Retinal pigment epithelial cell (primary cell): ENCODE measurements around the gene RPTOR.
"Not testable (repeated sequence)": the region's sequence is repeated elsewhere in the genome, so short reads cannot be mapped to it uniquely, and the experiment has no call there.

ENCODE experiments used
- DNase-seq: peaks from one replicate; pipeline ENCODE4 v3.0.0-alpha.2; 2010; ENCODE audit warnings: low read depth
- H3K4me3 ChIP-seq: 2 replicates; pipeline ENCODE4 v1.5.1; 2011; ENCODE audit warnings: mild to moderate bottlenecking, low read length, control low read depth, moderate library complexity
- TF ChIP-seq, protein P1 (sequence below): conservative IDR thresholded peaks from 2 replicates; pipeline ENCODE4 v1.5.1; 2011; ENCODE audit warnings: low read depth, low read length, control low read depth, inconsistent platforms

Gene RPTOR

GRCh38 chr17:80761110-80761871 is 216.7 kb downstream of the RPTOR start:
- TF ChIP-seq, protein P1, sequence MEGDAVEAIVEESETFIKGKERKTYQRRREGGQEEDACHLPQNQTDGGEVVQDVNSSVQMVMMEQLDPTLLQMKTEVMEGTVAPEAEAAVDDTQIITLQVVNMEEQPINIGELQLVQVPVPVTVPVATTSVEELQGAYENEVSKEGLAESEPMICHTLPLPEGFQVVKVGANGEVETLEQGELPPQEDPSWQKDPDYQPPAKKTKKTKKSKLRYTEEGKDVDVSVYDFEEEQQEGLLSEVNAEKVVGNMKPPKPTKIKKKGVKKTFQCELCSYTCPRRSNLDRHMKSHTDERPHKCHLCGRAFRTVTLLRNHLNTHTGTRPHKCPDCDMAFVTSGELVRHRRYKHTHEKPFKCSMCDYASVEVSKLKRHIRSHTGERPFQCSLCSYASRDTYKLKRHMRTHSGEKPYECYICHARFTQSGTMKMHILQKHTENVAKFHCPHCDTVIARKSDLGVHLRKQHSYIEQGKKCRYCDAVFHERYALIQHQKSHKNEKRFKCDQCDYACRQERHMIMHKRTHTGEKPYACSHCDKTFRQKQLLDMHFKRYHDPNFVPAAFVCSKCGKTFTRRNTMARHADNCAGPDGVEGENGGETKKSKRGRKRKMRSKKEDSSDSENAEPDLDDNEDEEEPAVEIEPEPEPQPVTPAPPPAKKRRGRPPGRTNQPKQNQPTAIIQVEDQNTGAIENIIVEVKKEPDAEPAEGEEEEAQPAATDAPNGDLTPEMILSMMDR, result no peak
- no peak overlapping the region for H3K4me3 ChIP-seq
- no peak for DNase-seq

DNA sequence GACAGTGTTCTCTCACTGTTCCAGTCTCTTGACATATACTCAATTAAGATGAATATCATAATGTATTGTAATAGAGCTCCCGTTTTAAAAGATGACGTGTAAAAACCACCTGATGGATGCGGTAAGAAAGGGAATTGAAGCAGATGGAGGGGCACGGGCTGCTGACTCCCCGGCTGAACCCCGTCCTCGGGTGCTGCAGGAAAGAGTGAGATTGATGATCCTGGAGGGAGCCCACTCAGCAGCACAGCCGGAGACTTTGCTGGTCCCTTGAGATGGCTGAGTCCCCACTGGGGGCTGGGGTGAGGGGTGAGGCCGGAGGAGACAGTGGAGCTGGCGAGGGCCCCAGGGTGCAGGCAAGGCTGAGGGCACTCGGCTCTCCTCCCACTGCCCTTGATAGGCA is 217.4 kb downstream of the RPTOR start:
- TF ChIP-seq, protein P1, result no peak
- no peak overlapping the region for H3K4me3 ChIP-seq
- DNase-seq, result no peak

- TF ChIP-seq, protein P1, result no peak
- no peak for DNase-seq
- H3K4me3 ChIP-seq, result no peak overlapping the region
Measured at GRCh38 chr17:80763293-80763867, 218.7 kb downstream of the RPTOR start.

DNA sequence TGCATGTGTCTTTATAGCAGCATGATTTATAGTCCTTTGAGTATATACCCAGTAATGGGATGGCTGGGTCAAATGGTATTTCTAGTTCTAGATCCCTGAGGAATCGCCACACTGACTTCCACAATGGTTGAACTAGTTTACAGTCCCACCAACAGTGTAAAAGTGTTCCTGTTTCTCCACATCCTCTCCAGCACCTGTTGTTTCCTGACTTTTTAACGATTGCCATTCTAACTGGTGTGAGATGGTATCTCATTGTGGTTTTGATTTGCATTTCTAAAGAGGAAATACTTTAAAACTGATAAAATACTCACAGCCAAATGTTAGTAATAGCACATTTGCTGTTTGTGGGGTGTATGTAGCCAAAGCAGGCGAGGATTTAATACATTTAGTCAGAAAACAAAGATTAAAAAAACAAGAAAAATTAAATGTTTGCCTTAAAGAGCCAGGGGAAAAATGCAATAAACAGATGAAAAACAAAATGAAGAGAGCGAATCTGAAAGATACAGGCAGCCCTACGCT is 220.0 kb downstream of the RPTOR start:
- not testable (repeated sequence) for DNase-seq, H3K4me3 ChIP-seq

- no peak for DNase-seq
- TF ChIP-seq, protein P1, result no peak
- H3K4me3 ChIP-seq, result no peak overlapping the region
Measured at GRCh38 chr17:80765241-80765961, 220.8 kb downstream of the RPTOR start.

DNA sequence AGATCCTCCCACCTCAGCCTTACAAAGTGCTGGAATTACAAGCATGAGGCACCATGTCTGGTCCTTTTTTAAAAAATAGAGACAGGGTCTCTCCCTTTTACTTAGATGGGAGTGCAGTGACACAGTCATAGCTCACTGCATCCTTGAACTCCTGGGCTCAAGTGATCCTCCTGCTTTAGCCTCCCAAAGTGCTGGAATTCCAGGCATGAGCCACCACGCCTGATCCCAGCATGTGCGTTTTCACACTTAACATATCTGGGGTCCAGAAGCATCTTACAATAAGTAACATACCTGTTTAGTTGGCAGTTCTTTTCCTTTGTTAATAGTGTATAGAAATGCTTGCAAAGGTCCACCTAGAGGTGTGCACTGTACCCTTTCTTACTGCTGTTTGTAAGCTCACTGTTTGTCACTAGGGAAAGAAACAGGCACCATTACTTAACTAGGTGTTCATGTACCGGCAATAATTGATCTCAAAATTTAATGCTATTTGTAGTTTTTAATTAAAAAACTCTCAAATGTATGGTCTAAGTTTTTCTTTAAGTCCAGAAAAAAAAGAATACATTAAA is 221.7 kb downstream of the RPTOR start:
- DNase-seq, result no peak
- H3K4me3 ChIP-seq, result no peak overlapping the region
- TF ChIP-seq, protein P1, result no peak

DNA sequence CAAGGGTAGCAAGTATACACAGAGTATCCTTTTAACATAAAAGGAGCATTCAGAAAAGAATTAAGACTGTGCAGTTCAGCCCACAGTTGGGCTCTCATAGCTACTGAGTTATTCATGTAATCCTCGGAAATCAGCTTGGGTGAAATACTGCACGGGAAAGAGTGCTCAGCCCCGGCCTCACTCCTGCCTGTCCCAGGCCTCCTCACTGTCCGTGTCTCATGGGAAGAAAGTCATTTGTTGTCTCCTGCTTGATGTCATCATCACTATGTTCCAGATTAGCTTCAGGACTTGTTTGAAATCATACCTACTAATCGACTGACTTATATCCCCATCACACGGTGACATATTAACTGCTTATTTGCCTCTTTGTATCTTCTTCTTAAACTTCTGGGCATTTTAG is 223.8 kb downstream of the RPTOR start:
- no peak overlapping the region for H3K4me3 ChIP-seq
- TF ChIP-seq, protein P1, result no peak
- no peak for DNase-seq
